ENCODE data around the gene ITGAV.

The ITGAV gene

DNA sequence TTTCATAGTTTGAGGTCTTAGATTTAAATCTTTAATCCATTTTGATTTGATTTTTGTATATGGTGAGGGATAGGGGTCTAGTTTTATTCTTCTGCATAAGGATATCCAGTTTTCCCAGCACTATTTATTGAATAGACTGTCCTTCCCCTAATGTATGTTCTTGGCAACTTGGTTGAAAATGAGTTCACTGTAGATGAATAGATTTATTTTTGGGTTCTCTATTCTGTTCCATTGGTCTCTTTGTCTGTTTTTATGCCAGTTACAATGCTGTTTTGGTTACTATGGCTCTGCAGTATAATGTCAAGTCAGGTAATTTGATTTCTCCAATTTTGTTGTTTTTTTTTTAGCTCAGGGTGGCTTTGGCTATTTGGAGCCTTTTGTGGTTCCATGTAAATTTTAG is 109.9 kb downstream of the ITGAV start:
- Histone ChIP-seq H3K4me3 (ENCODE audit: low read depth, low read length) (no peak overlapping the region), H3K4me1 (ENCODE audit: control insufficient read depth, insufficient read depth, low read length) (peaks cover 3% of the 10 kb centered on the region; the same call in 1 of the 2 replicates), H3K36me3 (ENCODE audit: control insufficient read depth in 2 of 2, insufficient read depth in 1 of 2, low read length in 2 of 2) (no peaks in the 10 kb centered on the region), H3K27ac (ENCODE audit: extremely low read depth, low read depth, low read length) (no peak overlapping the region), H3K9me3 (ENCODE audit: control insufficient read depth, insufficient read depth, low read depth, low read length) (no peaks in the 10 kb centered on the region)
- CTCF ChIA-PET, result no interaction called here
- no peak for TF ChIP-seq ZNF266 (tag by site-specific recombination; IDR thresholded peaks at IDR 0.05; ENCODE audit: low read depth)
- no peak for TF ChIP-seq BCL11B (tag by site-specific recombination; IDR thresholded peaks at IDR 0.05; ENCODE audit: low read depth)
- TF ChIP-seq, protein P1, sequence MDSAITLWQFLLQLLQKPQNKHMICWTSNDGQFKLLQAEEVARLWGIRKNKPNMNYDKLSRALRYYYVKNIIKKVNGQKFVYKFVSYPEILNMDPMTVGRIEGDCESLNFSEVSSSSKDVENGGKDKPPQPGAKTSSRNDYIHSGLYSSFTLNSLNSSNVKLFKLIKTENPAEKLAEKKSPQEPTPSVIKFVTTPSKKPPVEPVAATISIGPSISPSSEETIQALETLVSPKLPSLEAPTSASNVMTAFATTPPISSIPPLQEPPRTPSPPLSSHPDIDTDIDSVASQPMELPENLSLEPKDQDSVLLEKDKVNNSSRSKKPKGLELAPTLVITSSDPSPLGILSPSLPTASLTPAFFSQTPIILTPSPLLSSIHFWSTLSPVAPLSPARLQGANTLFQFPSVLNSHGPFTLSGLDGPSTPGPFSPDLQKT (IDR thresholded peaks at IDR 0.05; ENCODE audit: borderline replicate concordance, low read depth, low read length), result no peak
- no peak for TF ChIP-seq ZNF133 (tag by site-specific recombination; IDR thresholded peaks at IDR 0.05)
- TF ChIP-seq FEZF1 (tag by site-specific recombination; IDR thresholded peaks at IDR 0.05), result no peak
- TF ChIP-seq ZNF777 (tag by site-specific recombination; IDR thresholded peaks at IDR 0.05; ENCODE audit: borderline replicate concordance), result no peak
- no peak for TF ChIP-seq ZNF391 (tag by site-specific recombination; IDR thresholded peaks at IDR 0.05; ENCODE audit: borderline replicate concordance, low read depth)
- no peak for TF ChIP-seq MYNN (tag by site-specific recombination; IDR thresholded peaks at IDR 0.05; ENCODE audit: borderline replicate concordance)
- TF ChIP-seq SALL2 (tag by site-specific recombination; IDR thresholded peaks at IDR 0.05; ENCODE audit: borderline replicate concordance), result no peak
- no peak for TF ChIP-seq ZNF214 (tag by site-specific recombination; IDR thresholded peaks at IDR 0.05; ENCODE audit: borderline replicate concordance)
- TF ChIP-seq, protein P2, sequence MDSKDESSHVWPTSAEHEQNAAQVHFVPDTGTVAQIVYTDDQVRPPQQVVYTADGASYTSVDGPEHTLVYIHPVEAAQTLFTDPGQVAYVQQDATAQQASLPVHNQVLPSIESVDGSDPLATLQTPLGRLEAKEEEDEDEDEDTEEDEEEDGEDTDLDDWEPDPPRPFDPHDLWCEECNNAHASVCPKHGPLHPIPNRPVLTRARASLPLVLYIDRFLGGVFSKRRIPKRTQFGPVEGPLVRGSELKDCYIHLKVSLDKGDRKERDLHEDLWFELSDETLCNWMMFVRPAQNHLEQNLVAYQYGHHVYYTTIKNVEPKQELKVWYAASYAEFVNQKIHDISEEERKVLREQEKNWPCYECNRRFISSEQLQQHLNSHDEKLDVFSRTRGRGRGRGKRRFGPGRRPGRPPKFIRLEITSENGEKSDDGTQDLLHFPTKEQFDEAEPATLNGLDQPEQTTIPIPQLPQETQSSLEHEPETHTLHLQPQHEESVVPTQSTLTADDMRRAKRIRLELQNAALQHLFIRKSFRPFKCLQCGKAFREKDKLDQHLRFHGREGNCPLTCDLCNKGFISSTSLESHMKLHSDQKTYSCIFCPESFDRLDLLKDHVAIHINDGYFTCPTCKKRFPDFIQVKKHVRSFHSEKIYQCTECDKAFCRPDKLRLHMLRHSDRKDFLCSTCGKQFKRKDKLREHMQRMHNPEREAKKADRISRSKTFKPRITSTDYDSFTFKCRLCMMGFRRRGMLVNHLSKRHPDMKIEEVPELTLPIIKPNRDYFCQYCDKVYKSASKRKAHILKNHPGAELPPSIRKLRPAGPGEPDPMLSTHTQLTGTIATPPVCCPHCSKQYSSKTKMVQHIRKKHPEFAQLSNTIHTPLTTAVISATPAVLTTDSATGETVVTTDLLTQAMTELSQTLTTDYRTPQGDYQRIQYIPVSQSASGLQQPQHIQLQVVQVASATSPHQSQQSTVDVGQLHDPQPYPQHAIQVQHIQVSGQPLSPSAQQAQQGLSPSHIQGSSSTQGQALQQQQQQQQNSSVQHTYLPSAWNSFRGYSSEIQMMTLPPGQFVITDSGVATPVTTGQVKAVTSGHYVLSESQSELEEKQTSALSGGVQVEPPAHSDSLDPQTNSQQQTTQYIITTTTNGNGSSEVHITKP (tag by site-specific recombination; IDR thresholded peaks at IDR 0.05), result no peak
- no peak for TF ChIP-seq ZNF558 (tag by site-specific recombination; IDR thresholded peaks at IDR 0.05)
- no peak for TF ChIP-seq ZNF658 (tag by site-specific recombination; IDR thresholded peaks at IDR 0.05)
- TF ChIP-seq, protein P3, sequence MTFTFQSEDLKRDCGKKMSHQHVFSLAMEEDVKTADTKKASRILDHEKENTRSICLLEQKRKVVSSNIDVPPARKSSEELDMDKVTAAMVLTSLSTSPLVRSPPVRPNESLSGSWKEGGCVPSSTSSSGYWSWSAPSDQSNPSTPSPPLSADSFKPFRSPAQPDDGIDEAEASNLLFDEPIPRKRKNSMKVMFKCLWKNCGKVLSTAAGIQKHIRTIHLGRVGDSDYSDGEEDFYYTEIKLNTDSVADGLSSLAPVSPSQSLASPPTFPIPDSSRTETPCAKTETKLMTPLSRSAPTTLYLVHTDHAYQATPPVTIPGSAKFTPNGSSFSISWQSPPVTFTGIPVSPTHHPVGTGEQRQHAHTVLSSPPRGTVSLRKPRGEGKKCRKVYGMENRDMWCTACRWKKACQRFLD (tag by site-specific recombination; IDR thresholded peaks at IDR 0.05), result no peak
- TF ChIP-seq ZBTB7A (tag by site-specific recombination; IDR thresholded peaks at IDR 0.05; ENCODE audit: low read depth), result no peak
- no peak for TF ChIP-seq ZNF548 (tag by site-specific recombination; IDR thresholded peaks at IDR 0.05)
- no peak for TF ChIP-seq MEIS1 (CRISPR knock-in tag; IDR thresholded peaks at IDR 0.05; ENCODE audit: borderline replicate concordance)
- TF ChIP-seq ZNF404 (tag by site-specific recombination; IDR thresholded peaks at IDR 0.05), result no peak
- TF ChIP-seq ZNF23 (tag by site-specific recombination; IDR thresholded peaks at IDR 0.05; ENCODE audit: borderline replicate concordance), result no peak
- POLR2A ChIA-PET, result no interaction called here

DNA sequence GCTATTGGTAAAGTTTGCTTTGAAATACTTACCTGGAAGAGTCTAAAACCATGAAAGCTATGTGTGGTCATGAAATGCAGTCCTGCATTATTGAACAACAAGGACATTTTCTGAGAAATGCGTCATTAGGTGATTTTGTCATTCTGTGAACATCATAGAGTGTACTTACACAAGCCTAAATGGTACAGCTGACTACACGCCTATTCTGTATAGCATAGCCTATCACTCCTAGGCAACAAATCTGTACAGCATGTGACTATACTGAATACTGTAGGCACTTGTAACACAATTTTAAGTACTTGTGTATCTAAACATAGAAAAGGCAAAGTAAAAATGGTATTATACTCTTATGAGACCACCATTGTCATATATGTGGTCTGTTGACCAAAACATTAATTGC is 112.2 kb downstream of the ITGAV start:
- POLR2A ChIA-PET, result no interaction called here
- Histone ChIP-seq H3K27ac (ENCODE audit: extremely low read depth, low read depth, low read length) (no peak overlapping the region), H3K9me3 (ENCODE audit: control insufficient read depth, insufficient read depth, low read depth, low read length) (no peaks in the 10 kb centered on the region), H3K4me1 (ENCODE audit: control insufficient read depth, insufficient read depth, low read length) (no peaks in the 10 kb centered on the region), H3K36me3 (ENCODE audit: control insufficient read depth in 2 of 2, insufficient read depth in 1 of 2, low read length in 2 of 2) (no peaks in the 10 kb centered on the region), H3K4me3 (ENCODE audit: low read depth, low read length) (no peak overlapping the region)
- TF ChIP-seq IKZF3 (tag by site-specific recombination; IDR thresholded peaks at IDR 0.05) (no peak), ZNF558 (tag by site-specific recombination; IDR thresholded peaks at IDR 0.05) (no peak), REPIN1 (tag by site-specific recombination; IDR thresholded peaks at IDR 0.05; ENCODE audit: low read depth) (no peak), ZNF112 (tag by site-specific recombination; IDR thresholded peaks at IDR 0.05) (no peak), ZNF311 (tag by site-specific recombination; IDR thresholded peaks at IDR 0.05; ENCODE audit: borderline replicate concordance) (no peak)
- CTCF ChIA-PET, result no interaction called here

Data from HEK293 (cell line).